Natural killer cell treated with Interleukin-12 subunit alpha and Interleukin-12 subunit beta and Interleukin-15 and Interleukin-18, amount 100 ng/mL, for 72 hours (primary cell): ENCODE data around the gene SLC12A8. TPM values are rescaled to one million over a fixed set of nuclear protein-coding genes. Genes with fewer than 3 reads are reported as not detected.
A peak's percentile ranks its signal among the peaks of the same experiment; 100 is the strongest.

Source experiments
- ATAC-seq, 2 donors: fragments of 150-1000 bp; cut with Tn5 transposase in 1 of 2; sonication (Bioruptor Pico), chemical (Tn5 transposase) in 1 of 2; 2 replicates each; pipeline ENCODE4 v1.10.0; 2021
- DNase-seq: peaks from one replicate; pipeline ENCODE4 v3.0.0; 2022; ENCODE audit warnings: low spot score
- H3K27ac Mint-ChIP-seq, 2 donors: 1 replicate in 1 of 2; 2 replicates in 1 of 2; pipeline ENCODE4 v1.8.0; 2022; ENCODE audit warnings: mixed read lengths in 2 of 2, mild to moderate bottlenecking in 1 of 2, moderate library complexity in 1 of 2
- H3K27me3 Mint-ChIP-seq, 2 donors: 1 replicate in 1 of 2; 2 replicates in 1 of 2; pipeline ENCODE4 v1.8.0; 2022; ENCODE audit warnings: mixed read lengths in 2 of 2
- H3K36me3 Mint-ChIP-seq: one replicate; pipeline ENCODE4 v1.8.0; 2022; ENCODE audit warnings: mixed read lengths
- H3K4me1 Mint-ChIP-seq, 2 donors: 1 replicate in 1 of 2; 2 replicates in 1 of 2; pipeline ENCODE4 v1.8.0; 2022; ENCODE audit warnings: low read depth in 2 of 2, mixed read lengths in 2 of 2, mild to moderate bottlenecking in 1 of 2
- H3K4me3 Mint-ChIP-seq: one replicate; pipeline ENCODE4 v1.8.0; 2022; ENCODE audit warnings: mixed read lengths
- H3K9me3 Mint-ChIP-seq: 2 replicates; pipeline ENCODE4 v1.8.0; 2022; ENCODE audit warnings: mixed read lengths
- total RNA-seq, 2 donors: library from RNA; stranded (reverse); gene quantifications; one replicate each; pipeline ENCODE4 v1.2.3, GENCODE V29; 2022

The SLC12A8 gene
- total RNA-seq, 2 donors from 2014 or later, result 2.7 to 4.7 TPM

GRCh38 chr3:125069452-125069851, 143.1 kb downstream of the SLC12A8 start:
- H3K4me1 Mint-ChIP-seq, result peaks cover 5 to 11% of the 10 kb centered on the region in 2 donors
- no peaks in the 10 kb centered on the region for H3K9me3 Mint-ChIP-seq
- no peak for DNase-seq
- H3K27ac Mint-ChIP-seq, result no peak overlapping the region
- no peak overlapping the region for H3K4me3 Mint-ChIP-seq
- no peaks in the 10 kb centered on the region for H3K27me3 Mint-ChIP-seq
- H3K36me3 Mint-ChIP-seq, result no peaks in the 10 kb centered on the region
- ATAC-seq, result peak in 1 of 2 donors; percentile 70

GRCh38 chr3:125068265-125068664, 144.3 kb downstream of the SLC12A8 start:
- DNase-seq (no peak), ATAC-seq (no peak)
- Mint-ChIP-seq H3K4me1 (peaks cover 5 to 14% of the 10 kb centered on the region in 2 donors), H3K27me3 (peaks cover 4 to 8% of the 10 kb centered on the region in 2 donors), H3K36me3 (no peaks in the 10 kb centered on the region), H3K9me3 (no peaks in the 10 kb centered on the region), H3K4me3 (no peak overlapping the region), H3K27ac (no peak overlapping the region)

GRCh38 chr3:125067225-125067624, 145.3 kb downstream of the SLC12A8 start:
- H3K4me3 Mint-ChIP-seq, result no peak overlapping the region
- H3K9me3 Mint-ChIP-seq, result no peaks in the 10 kb centered on the region
- peak overlapping the region in 1 of 2 donors; percentile 16 for H3K27ac Mint-ChIP-seq
- DNase-seq (no peak), ATAC-seq (no peak)
- H3K4me1 Mint-ChIP-seq, result peaks cover 5 to 11% of the 10 kb centered on the region in 2 donors
- no peaks in the 10 kb centered on the region for H3K36me3 Mint-ChIP-seq
- H3K27me3 Mint-ChIP-seq, result peaks cover 4 to 8% of the 10 kb centered on the region in 2 donors

- H3K4me1 Mint-ChIP-seq, result peaks cover 3 to 8% of the 10 kb centered on the region in 2 donors
- no peaks in the 10 kb centered on the region for H3K9me3 Mint-ChIP-seq
- DNase-seq (no peak), ATAC-seq (no peak)
- H3K27ac Mint-ChIP-seq, result no peak overlapping the region
- H3K4me3 Mint-ChIP-seq, result no peak overlapping the region
- peaks cover 13 to 26% of the 10 kb centered on the region in 2 donors for H3K27me3 Mint-ChIP-seq
- H3K36me3 Mint-ChIP-seq, result no peaks in the 10 kb centered on the region
These were observed 149.5 kb downstream of the SLC12A8 start for GRCh38 chr3:125062904-125063618.

- Mint-ChIP-seq H3K27ac (no peak overlapping the region), H3K27me3 (peaks cover 13 to 26% of the 10 kb centered on the region in 2 donors), H3K4me3 (no peak overlapping the region), H3K9me3 (no peaks in the 10 kb centered on the region), H3K4me1 (peaks cover 3 to 8% of the 10 kb centered on the region in 2 donors), H3K36me3 (no peaks in the 10 kb centered on the region)
- ATAC-seq (no peak), DNase-seq (no peak)
These were observed 150.9 kb downstream of the SLC12A8 start for GRCh38 chr3:125061646-125062045.

GRCh38 chr3:125061170-125061569, 151.4 kb downstream of the SLC12A8 start:
- Mint-ChIP-seq H3K4me3 (no peak overlapping the region), H3K9me3 (no peaks in the 10 kb centered on the region), H3K36me3 (no peaks in the 10 kb centered on the region), H3K27me3 (peaks cover 13 to 26% of the 10 kb centered on the region in 2 donors), H3K4me1 (peaks cover 5 to 8% of the 10 kb centered on the region in 2 donors), H3K27ac (no peak overlapping the region)
- DNase-seq (no peak), ATAC-seq (no peak)

- no peaks in the 10 kb centered on the region for H3K9me3 Mint-ChIP-seq
- H3K36me3 Mint-ChIP-seq, result no peaks in the 10 kb centered on the region
- no peak overlapping the region for H3K4me3 Mint-ChIP-seq
- peaks cover 13 to 26% of the 10 kb centered on the region in 2 donors for H3K27me3 Mint-ChIP-seq
- DNase-seq (no peak), ATAC-seq (no peak)
- H3K4me1 Mint-ChIP-seq, result peaks cover 9 to 12% of the 10 kb centered on the region in 2 donors
- peak overlapping the region in 1 of 2 donors; percentile 48 for H3K27ac Mint-ChIP-seq
These were observed 152.9 kb downstream of the SLC12A8 start for GRCh38 chr3:125059488-125060245.

GRCh38 chr3:125058959-125059358, 153.6 kb downstream of the SLC12A8 start:
- Mint-ChIP-seq H3K4me3 (no peak overlapping the region), H3K4me1 (peaks cover 16 to 19% of the 10 kb centered on the region in 2 donors), H3K9me3 (no peaks in the 10 kb centered on the region), H3K36me3 (no peaks in the 10 kb centered on the region), H3K27me3 (peaks cover 13 to 25% of the 10 kb centered on the region in 2 donors), H3K27ac (no peak overlapping the region)
- DNase-seq, result no peak
- no peak for ATAC-seq

- peaks cover 18 to 24% of the 10 kb centered on the region in 2 donors for H3K4me1 Mint-ChIP-seq
- no peaks in the 10 kb centered on the region for H3K9me3 Mint-ChIP-seq
- no peak for DNase-seq
- peaks cover 10 to 21% of the 10 kb centered on the region in 2 donors for H3K27me3 Mint-ChIP-seq
- no peaks in the 10 kb centered on the region for H3K36me3 Mint-ChIP-seq
- ATAC-seq, result no peak
- no peak overlapping the region for H3K4me3 Mint-ChIP-seq
- H3K27ac Mint-ChIP-seq, result no peak overlapping the region
These were observed 154.0 kb downstream of the SLC12A8 start for GRCh38 chr3:125058529-125058928.

GRCh38 chr3:125057186-125057850, 155.2 kb downstream of the SLC12A8 start:
- ATAC-seq, result no peak
- no peaks in the 10 kb centered on the region for H3K36me3 Mint-ChIP-seq
- peaks cover 9 to 18% of the 10 kb centered on the region in 2 donors for H3K27me3 Mint-ChIP-seq
- DNase-seq, result no peak
- no peak overlapping the region for H3K27ac Mint-ChIP-seq
- H3K9me3 Mint-ChIP-seq, result no peaks in the 10 kb centered on the region
- peak overlapping the region; percentile 24 for H3K4me3 Mint-ChIP-seq
- peaks cover 30 to 36% of the 10 kb centered on the region in 2 donors for H3K4me1 Mint-ChIP-seq

GRCh38 chr3:125055913-125056745, 156.4 kb downstream of the SLC12A8 start, which contains the start of gene HEG1:
HEG1 (minus strand) TSS chr3:125055997; CDS start chr3:125055890, 107 bp downstream.
- Mint-ChIP-seq H3K27me3 (peaks cover 9 to 13% of the 10 kb centered on the region in 2 donors), H3K27ac (peak within 1 kb of the TSS; percentile 66 to 91), H3K36me3 (no peaks in the 10 kb centered on the region), H3K4me3 (peak within 1 kb of the TSS; percentile 98), H3K4me1 (peaks cover 41 to 44% of the 10 kb centered on the region in 2 donors), H3K9me3 (no peaks in the 10 kb centered on the region)
- ATAC-seq (peak; percentile 88), DNase-seq (peak; percentile 88)

GRCh38 chr3:125055331-125055912, 157.1 kb downstream of the SLC12A8 start:
- Mint-ChIP-seq H3K9me3 (no peaks in the 10 kb centered on the region), H3K4me1 (peaks cover 45% of the 10 kb centered on the region in 2 donors), H3K27ac (peak overlapping the region; percentile 66 to 91), H3K4me3 (peak overlapping the region; percentile 98), H3K27me3 (peaks cover 5 to 6% of the 10 kb centered on the region in 2 donors), H3K36me3 (no peaks in the 10 kb centered on the region)
- ATAC-seq, result peak; percentile 16 to 32
- DNase-seq, result peak; percentile 61
